Colonic mucosa (tissue), 4 donors: ENCODE measurements around the gene FAM234A. TPM values are rescaled to one million over a fixed set of nuclear protein-coding genes. Genes with fewer than 3 reads are reported as not detected.

Source experiments
- DNase-seq: peaks from one replicate; pipeline ENCODE4 v3.0.0-alpha.2; 2020
- H3K27ac ChIP-seq: fragments of 200-600 bp; one replicate; pipeline ENCODE4 v1.8.0; 2021
- H3K27me3 ChIP-seq: fragments of 200-600 bp; one replicate; pipeline ENCODE4 v1.8.0; 2021
- H3K36me3 ChIP-seq: fragments of 200-600 bp; one replicate; pipeline ENCODE4 v1.8.0; 2021
- H3K4me1 ChIP-seq: fragments of 200-600 bp; one replicate; pipeline ENCODE4 v1.8.0; 2021; ENCODE audit warnings: mild to moderate bottlenecking
- H3K4me3 ChIP-seq: fragments of 200-600 bp; one replicate; pipeline ENCODE4 v1.8.0; 2021
- H3K9ac ChIP-seq, 2 donors: one replicate each; pipeline ENCODE4 v1.7.0; 2013; ENCODE audit warnings: control low read depth in 2 of 2, low read depth in 2 of 2, low read length in 2 of 2
- H3K9me3 ChIP-seq: fragments of 200-600 bp; one replicate; pipeline ENCODE4 v1.8.0; 2021
- CTCF ChIP-seq: fragments of 200-600 bp; IDR thresholded peaks from one replicate; pipeline ENCODE4 v1.8.0; 2022; ENCODE audit warnings: antibody characterized with exemption, mild to moderate bottlenecking
- intact Hi-C: fragments of 100-400 bp; cut with DNase I; formaldehyde crosslinking; loops from one replicate; pipeline ENCODE4 v1.14.1; 2022
- total RNA-seq, 2 donors: library from RNA; stranded (reverse); fragmentation: NEBNext Ultra II Directional in 1 of 2; extraction: Animal tissue kit (Norgen Biotek cat#: 25700) in 1 of 2; gene quantifications; one replicate each; pipeline ENCODE4 v1.2.1, GENCODE V29; 2021
- donor health status: healthy.
- donor health status: DM: no; HTN: no; CAD: no.
- donor health status: DM: no; HTN: no; CAD: no.

Gene FAM234A
- total RNA-seq, 2 donors from 2014 or later, result 105 to 124 TPM

- intact Hi-C loops, result no loop called here
- Histone ChIP-seq H3K9ac (no peak overlapping the region), H3K4me3 (no peak overlapping the region), H3K4me1 (no peaks in the 10 kb centered on the region), H3K36me3 (peaks cover 4% of the 10 kb centered on the region), H3K9me3 (no peaks in the 10 kb centered on the region), H3K27ac (no peak overlapping the region), H3K27me3 (no peaks in the 10 kb centered on the region)
- no peak for TF ChIP-seq CTCF
- DNase-seq, result no peak
Observed at GRCh38 chr16:263182-263774, 28.7 kb downstream of the FAM234A start.

GRCh38 chr16:263944-264343 lies 29.3 kb downstream of the FAM234A start:
- no peak overlapping the region for H3K4me3 ChIP-seq
- H3K9ac ChIP-seq, result no peak overlapping the region
- no peaks in the 10 kb centered on the region for H3K9me3 ChIP-seq
- no peaks in the 10 kb centered on the region for H3K27me3 ChIP-seq
- no peak overlapping the region for H3K27ac ChIP-seq
- DNase-seq, result no peak
- H3K4me1 ChIP-seq, result peaks cover under 1% of the 10 kb centered on the region
- intact Hi-C loops, result no loop called here
- peaks cover 4% of the 10 kb centered on the region for H3K36me3 ChIP-seq
- TF ChIP-seq CTCF, result no peak

GRCh38 chr16:264440-264951 lies 29.9 kb downstream of the FAM234A start:
- H3K4me1 ChIP-seq, result peaks cover 3% of the 10 kb centered on the region
- H3K36me3 ChIP-seq, result peaks cover 4% of the 10 kb centered on the region
- H3K4me3 ChIP-seq, result no peak overlapping the region
- intact Hi-C loops, result no loop called here
- no peaks in the 10 kb centered on the region for H3K27me3 ChIP-seq
- no peak overlapping the region for H3K9ac ChIP-seq
- no peak for DNase-seq
- no peaks in the 10 kb centered on the region for H3K9me3 ChIP-seq
- TF ChIP-seq CTCF, result no peak
- no peak overlapping the region for H3K27ac ChIP-seq

GRCh38 chr16:265002-265529 lies 30.4 kb downstream of the FAM234A start:
- Histone ChIP-seq H3K27me3 (no peaks in the 10 kb centered on the region), H3K36me3 (peaks cover 4% of the 10 kb centered on the region), H3K27ac (no peak overlapping the region), H3K9me3 (no peaks in the 10 kb centered on the region), H3K4me1 (peaks cover 3% of the 10 kb centered on the region), H3K9ac (no peak overlapping the region), H3K4me3 (no peak overlapping the region)
- intact Hi-C loops, result no loop called here
- TF ChIP-seq CTCF, result no peak
- no peak for DNase-seq

GRCh38 chr16:265711-266110 lies 31.1 kb downstream of the FAM234A start:
- H3K27me3 ChIP-seq, result no peaks in the 10 kb centered on the region
- H3K4me1 ChIP-seq, result peaks cover 3% of the 10 kb centered on the region
- peaks cover 4% of the 10 kb centered on the region for H3K36me3 ChIP-seq
- DNase-seq, result no peak
- no peak overlapping the region for H3K4me3 ChIP-seq
- no peaks in the 10 kb centered on the region for H3K9me3 ChIP-seq
- intact Hi-C loops, result no loop called here
- no peak overlapping the region for H3K9ac ChIP-seq
- no peak overlapping the region for H3K27ac ChIP-seq
- no peak for TF ChIP-seq CTCF
